ENCODE data around the gene PHF2.

The PHF2 gene

GRCh38 chr9:93677641-93678136 lies 101.3 kb downstream of the PHF2 start:
- peak in 17 of 42 donors; percentile 2 to 28 (median 8) for DNase-seq
- intact Hi-C loops (cut with DNase I): no loop called here

DNA sequence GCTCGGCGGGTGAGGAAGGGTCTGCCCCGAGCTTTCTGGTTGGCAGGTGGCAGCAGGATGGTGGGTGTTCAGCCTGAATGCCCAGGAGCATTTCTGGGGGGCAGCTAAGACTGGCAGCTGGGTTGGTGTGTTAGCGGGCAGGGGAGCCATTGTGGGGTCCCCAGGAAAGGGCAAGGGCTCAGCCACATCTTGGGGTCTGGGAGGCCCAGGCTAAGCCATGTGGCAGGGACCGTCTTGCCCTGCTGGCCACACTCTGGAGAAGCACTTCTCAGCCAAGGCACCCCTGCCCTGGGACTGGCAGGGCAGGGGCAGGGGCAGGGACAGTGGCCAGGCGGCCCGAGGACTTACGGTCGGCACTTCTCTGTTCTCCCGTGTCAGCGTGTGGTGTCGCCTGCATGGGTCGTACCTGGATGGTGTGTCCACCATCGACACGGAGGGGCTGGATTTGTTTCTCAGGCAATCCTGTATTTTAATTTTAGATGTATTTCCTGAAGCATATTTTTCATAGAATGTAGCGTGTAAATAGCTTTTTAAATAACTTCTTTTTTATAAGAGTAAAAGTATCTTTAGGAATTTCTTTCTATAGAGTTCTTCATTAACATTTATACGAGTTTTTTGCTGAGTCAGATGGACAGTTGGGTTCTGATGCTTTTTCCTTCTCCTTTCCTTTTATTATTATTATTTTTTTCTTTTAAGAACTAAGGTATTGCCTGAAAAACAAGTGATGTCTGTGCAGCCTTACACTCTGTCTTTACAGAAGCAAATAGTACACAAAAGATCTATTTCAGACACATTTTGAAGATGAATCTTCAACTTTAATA lies 102.0 kb downstream of the PHF2 start:
- peak in 21 of 42 donors; percentile 2 to 42 (median 12) for DNase-seq
- intact Hi-C loops (cut with DNase I): no loop called here

DNA sequence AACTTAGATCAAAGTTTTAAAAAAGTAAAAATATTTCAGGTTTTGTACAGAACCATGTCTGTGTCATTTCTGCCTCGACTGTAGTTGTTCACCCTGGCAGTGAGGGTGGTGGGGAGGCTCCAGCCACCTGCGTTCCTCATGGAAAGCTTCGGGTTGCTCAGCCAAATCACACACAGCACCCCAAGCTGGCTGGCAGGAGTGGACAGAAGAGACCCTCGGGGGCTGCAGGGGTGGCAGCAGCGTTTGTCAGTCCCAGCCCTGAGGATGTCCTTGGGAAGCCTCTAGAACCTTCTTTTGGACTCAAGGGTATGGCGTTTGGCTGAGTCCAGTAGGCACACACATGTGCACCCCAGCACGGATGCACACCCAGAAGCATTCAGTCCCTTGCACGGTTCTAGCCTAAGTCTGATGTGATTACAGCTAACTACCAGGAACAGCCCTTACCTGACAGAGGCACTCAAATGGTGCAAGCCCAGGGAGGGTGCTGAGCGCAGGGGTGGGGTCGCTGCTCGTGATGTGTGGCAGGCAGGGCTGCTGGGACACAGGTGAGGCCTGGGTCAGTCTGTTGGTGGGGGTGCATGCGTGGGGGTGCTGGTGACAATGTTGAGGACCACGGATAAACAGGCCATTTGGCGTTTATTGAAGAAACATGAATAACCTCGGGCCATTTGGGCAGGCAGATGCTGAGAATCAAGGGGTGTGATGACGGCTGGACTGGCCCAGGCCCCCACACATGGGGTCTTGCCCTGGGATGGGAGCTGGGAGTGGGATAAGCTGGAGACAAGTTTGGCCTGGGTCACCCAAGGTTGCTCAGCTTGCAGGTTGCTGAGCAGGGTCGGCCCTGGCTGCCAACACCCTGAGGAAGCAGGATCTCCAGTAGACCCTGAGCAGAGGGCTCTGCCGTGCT lies 103.4 kb downstream of the PHF2 start:
- intact Hi-C loops (cut with DNase I): loop anchor here (5.0 kb wide), 1 partner anchor 283 kb away; no protein-coding TSS in a partner anchor
- DNase-seq: peak in 16 of 42 donors; percentile 3 to 38 (median 12)

DNA sequence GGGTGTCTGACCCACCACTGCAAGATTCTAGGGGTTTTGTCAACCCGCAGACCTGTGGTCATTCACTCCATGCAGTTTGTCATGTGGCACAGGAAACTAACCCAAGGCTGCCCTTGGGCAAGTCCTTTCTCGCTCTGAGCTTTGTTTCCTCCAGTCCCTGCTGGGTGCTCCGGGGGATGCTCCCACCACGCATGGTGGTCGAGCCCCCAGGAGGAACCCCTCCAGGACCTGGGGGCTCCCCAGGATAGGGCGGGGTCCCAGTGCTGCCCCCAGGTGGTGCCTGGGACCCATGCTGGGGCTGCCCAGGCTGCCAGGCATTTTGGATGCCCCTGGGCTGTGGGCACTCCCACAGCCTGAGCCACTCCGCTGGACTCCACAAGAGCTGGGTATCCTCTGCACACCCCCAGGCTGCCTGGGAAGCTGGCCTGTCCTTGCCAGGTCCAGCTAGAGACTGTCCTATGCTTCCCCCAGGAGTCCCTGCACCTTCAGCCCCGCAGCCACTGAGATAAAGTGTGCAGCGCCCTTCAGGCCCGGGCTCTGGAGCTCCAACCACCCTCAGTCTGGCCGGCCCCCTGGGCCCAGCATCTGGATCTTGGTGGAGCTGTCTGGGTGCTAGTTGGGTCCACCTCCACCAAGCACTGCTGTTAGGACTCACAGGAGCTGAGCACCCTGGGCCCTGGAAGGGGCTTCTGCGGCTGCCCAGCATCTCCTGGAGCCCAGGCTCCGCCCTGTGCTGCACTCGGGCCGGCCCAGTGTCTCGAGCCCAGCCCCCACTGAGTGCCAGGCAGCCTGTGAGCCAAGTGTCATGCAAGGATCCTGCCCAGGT lies 104.3 kb downstream of the PHF2 start:
- intact Hi-C loops (cut with DNase I): loop anchor here (5.0 kb wide), 1 partner anchor 282 kb away; no protein-coding TSS in a partner anchor
- peak in 15 of 42 donors; percentile 3 to 42 (median 10) for DNase-seq

DNA sequence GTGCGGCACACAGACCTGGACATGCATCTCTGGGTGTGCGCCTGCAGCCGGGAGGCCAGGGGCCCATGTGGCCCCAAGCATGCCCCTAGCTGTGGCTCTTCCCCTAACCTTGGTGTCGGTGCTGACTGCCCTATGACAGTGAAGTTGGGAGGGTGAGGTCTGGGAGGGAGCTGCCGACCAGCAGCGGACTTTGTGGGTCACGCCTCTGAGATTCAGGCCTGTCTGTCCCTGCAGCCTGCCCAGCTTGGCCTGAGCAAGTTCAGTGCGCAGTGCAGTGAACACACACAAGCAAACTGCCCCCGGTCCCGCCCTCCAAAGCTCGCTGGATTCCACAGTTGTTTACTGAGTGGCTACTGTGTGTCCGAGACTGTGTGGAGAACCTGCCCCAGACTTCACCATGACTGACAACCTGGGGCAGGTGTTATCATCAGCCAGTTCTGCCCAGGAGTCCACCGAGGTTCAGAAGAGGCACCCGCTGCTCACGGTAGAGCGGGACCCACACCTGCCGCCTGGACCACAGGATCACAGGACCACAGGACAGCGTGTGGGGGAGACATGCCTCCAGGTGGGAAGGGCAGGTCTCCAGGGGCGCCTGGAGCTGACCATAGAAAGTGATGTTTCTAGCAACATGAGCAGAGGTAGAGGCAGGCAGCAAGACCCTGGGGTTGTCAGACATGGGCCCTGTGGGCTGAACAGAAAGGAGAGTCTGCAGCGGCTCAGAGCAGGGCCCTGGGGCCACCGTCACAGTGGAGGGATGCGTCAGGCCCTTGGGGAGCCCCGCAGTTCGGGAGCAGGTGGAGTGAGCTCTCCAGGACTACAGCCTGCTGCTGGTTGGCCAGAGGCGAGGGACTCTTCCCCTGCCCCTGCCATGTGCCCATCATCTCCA lies 105.1 kb downstream of the PHF2 start:
- DNase-seq: peak in 16 of 42 donors; percentile 1 to 35 (median 8)

DNA sequence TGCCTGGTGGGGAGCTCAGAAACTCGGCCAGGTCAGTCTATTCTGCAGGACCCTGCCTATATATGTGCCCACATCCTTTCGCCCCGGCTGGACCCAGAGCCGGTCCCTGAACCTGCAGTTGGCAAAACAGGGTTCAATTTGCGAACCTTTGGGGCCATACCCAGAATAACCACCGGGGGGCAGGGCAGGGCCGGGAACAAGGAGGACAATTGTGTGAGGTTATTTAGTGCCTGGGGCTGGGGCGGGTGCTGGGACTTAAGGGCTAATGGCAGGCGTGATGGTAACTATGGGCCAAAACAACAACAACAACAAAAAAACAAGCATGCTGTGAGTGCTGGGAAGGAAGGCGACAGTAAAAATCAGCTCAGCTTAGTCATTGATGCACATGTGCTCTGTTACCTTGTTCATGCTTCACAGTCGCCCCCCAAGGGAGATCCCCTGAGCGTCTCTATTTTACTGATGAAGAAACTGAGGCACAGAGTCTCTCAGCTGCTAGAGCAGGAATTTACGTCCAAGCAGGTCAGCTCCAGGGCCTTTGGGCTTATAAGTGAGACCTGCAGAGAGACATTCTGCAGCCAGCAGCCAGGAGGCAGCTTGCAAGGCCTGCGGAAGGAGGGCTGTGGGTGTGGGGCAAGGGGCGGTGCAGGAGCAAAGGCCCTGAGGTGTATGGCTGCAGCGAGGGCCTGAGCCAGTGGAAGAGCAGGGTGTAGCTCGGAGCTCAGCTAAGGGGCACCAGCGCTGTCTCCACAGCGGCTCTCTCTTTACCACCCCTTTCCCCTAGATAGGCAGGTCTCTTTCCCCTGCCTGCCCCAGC lies 106.0 kb downstream of the PHF2 start:
- intact Hi-C loops (cut with DNase I): loop anchor here (5.0 kb wide), 1 partner anchor 280 kb away; no protein-coding TSS in a partner anchor
- DNase-seq: peak in 41 of 42 donors; percentile 38 to 85 (median 69)

More for the DNA sequence above, 105.1 kb downstream of the PHF2 start:
- intact Hi-C loops (cut with DNase I): loop anchor here (5.0 kb wide), 1 partner anchor 281 kb away; no protein-coding TSS in a partner anchor

DNA sequence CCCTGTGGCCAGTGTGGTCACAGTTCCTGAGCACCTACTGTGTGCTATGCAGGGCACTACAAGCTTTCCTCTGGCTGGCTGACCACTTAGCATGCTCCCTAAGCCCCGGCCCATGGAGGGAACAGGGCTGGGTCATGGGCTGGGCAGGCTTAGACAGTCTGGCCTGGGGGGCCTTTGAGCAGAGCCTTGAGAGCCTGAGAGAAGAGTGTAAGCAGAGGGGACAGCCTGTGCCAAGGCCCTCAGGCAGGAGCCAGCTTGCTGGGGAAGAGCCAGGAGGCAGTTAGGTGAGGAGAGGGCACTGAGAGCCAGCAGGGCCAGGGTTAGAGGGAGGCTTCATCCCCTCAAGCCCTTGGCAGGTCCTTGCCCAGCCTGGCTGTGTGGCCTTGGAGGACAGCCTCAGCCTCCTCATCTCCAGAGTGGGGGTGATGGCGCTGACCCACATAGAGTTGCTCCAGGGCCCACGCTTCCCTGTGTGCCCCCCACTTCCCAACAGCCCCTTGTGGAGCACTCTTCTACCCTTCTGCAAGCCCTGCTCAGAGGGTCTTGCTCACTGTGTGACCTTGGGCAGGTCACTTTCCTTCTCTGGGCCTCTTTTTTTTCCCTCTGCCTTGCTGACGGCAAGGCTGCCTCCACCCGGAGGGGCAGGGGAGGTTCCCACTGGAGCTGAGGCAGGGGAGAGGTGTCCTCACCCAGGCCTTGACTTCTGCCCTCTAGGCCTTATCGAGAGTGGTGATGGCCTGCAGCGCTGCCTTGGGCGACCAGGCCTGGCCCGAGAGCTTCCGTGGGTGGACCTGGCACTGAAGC lies 107.1 kb downstream of the PHF2 start:
- peak in 6 of 42 donors; percentile 2 to 31 (median 13) for DNase-seq
- intact Hi-C loops (cut with DNase I): loop anchor here (5.0 kb wide), 1 partner anchor 279 kb away; no protein-coding TSS in a partner anchor

DNA sequence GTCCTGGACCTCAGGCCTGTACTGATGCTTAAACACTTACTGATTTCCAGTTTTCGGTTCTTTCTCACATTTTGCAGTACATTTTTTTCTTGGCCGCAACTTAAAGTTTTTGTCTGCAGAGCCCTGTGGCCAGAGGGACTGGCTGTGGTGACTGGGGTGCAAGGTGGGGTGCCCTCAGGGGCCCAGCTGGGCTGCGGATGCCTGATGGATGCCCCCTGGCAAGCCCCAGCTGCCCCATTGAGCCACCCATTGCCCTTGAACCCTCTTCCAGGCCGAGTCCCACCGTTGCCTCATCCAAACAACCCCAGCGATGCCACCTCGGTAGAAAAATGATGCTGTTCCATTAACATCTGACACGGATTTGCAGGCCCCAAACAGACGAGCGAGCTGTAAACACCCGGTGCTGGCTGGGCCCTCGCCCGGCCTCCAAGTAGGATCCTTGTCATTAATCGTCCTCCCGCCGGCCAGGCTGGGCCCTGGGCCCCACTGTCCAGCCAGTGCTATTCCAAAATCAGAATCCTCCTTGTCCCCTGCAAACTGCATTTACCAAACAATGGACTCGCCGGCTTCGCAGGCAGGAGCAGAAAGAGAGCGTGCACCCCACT lies 107.9 kb downstream of the PHF2 start:
- intact Hi-C loops (cut with DNase I): loop anchor here (5.0 kb wide), 1 partner anchor 278 kb away; no protein-coding TSS in a partner anchor
- peak in 4 of 42 donors; percentile 4 to 33 (median 20) for DNase-seq

- peak in 4 of 42 donors; percentile 4 to 33 (median 18) for DNase-seq
- intact Hi-C loops (cut with DNase I): loop anchor here (5.0 kb wide), 1 partner anchor 277 kb away; no protein-coding TSS in a partner anchor
Measured at GRCh38 chr9:93684806-93685543, 108.6 kb downstream of the PHF2 start.

- intact Hi-C loops (cut with DNase I): no loop called here
- DNase-seq: peak in 3 of 42 donors; percentile 4 to 22 (median 16)
Measured at GRCh38 chr9:93686127-93686879, 109.9 kb downstream of the PHF2 start.

DNA sequence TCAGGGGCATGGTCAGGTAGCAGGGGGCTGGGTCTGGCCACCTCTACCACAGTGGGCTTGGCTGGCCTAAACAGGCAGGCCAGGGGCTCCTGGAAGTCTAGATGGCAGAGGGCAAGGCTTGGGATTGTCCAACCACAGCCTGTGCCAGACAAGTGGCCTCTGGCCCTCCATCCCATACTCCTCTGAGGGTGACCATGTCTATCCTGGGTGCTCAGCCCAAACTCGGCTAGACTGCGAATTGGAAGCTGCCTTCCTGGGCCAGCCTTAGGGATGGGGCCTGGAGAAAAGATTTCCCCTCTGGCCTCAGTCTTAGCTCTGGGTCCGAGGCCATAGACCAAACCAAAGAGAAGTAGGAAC lies 110.5 kb downstream of the PHF2 start:
- peak in 3 of 42 donors; percentile 8 to 37 (median 24) for DNase-seq
- intact Hi-C loops (cut with DNase I): no loop called here

- intact Hi-C loops (cut with DNase I): no loop called here
- DNase-seq: no peak
Measured at GRCh38 chr9:93690618-93691017, 114.2 kb downstream of the PHF2 start.

GRCh38 chr9:93693129-93693528 lies 116.7 kb downstream of the PHF2 start:
- no peak for DNase-seq
- intact Hi-C loops (cut with DNase I): no loop called here

Data from head of caudate nucleus (tissue), 42 donors.